Islet precursor cell (in vitro differentiated cells): ENCODE data around the gene ADAMTS20.
A peak's percentile ranks its signal among the peaks of the same experiment; 100 is the strongest.

Experiments used
- DNase-seq: peaks from one replicate; pipeline ENCODE4 v3.0.0-alpha.2; 2018

Gene ADAMTS20

GRCh38 chr12:43482311-43483085, 69.5 kb downstream of the ADAMTS20 start:
- peak; percentile 52 for DNase-seq

GRCh38 chr12:43480591-43480990, 71.4 kb downstream of the ADAMTS20 start:
- DNase-seq, result no peak

- DNase-seq, result no peak
Measured at GRCh38 chr12:43462741-43463140, 89.3 kb downstream of the ADAMTS20 start.

- no peak for DNase-seq
Measured at GRCh38 chr12:43462080-43462479, 89.9 kb downstream of the ADAMTS20 start.

GRCh38 chr12:43459285-43459684, 92.7 kb downstream of the ADAMTS20 start:
- DNase-seq, result no peak

- DNase-seq, result no peak
Measured at GRCh38 chr12:43453761-43454160, 98.2 kb downstream of the ADAMTS20 start.

- DNase-seq, result peak; percentile 66
Measured at GRCh38 chr12:43444940-43445564, 107.0 kb downstream of the ADAMTS20 start.

GRCh38 chr12:43436597-43436996, 115.4 kb downstream of the ADAMTS20 start:
- DNase-seq, result no peak

GRCh38 chr12:43434614-43435013, 117.4 kb downstream of the ADAMTS20 start:
- no peak for DNase-seq

- DNase-seq, result no peak
Measured at GRCh38 chr12:43428088-43428600, 123.9 kb downstream of the ADAMTS20 start.

GRCh38 chr12:43425361-43425760, 126.6 kb downstream of the ADAMTS20 start:
- DNase-seq, result no peak

GRCh38 chr12:43416981-43417380, 135.0 kb downstream of the ADAMTS20 start:
- no peak for DNase-seq

- DNase-seq, result no peak
Measured at GRCh38 chr12:43407816-43408645, 144.0 kb downstream of the ADAMTS20 start.

- DNase-seq, result no peak
Measured at GRCh38 chr12:43406801-43407200, 145.2 kb downstream of the ADAMTS20 start.

GRCh38 chr12:43402436-43402835, 149.6 kb downstream of the ADAMTS20 start:
- no peak for DNase-seq

- no peak for DNase-seq
Measured at GRCh38 chr12:43401096-43401495, 150.9 kb downstream of the ADAMTS20 start.

- DNase-seq, result no peak
Measured at GRCh38 chr12:43396671-43397070, 155.3 kb downstream of the ADAMTS20 start.

- DNase-seq, result no peak
Measured at GRCh38 chr12:43392116-43392515, 159.9 kb downstream of the ADAMTS20 start.

GRCh38 chr12:43381879-43382278, 170.1 kb downstream of the ADAMTS20 start:
- no peak for DNase-seq

GRCh38 chr12:43378448-43378847, 173.6 kb downstream of the ADAMTS20 start:
- DNase-seq, result no peak

- DNase-seq, result no peak
Measured at GRCh38 chr12:43370263-43370662, 181.7 kb downstream of the ADAMTS20 start.

- DNase-seq, result no peak
Measured at GRCh38 chr12:43362910-43363694, 188.9 kb downstream of the ADAMTS20 start.
